Thoracic aorta (tissue), 2 donors: Measurements from ENCODE around the gene GAA. TPM values are rescaled to one million over a fixed set of nuclear protein-coding genes. Genes with fewer than 3 reads are reported as not detected.

ENCODE experiments used
- ATAC-seq: fragments of 150-250 bp; one replicate; pipeline ENCODE4 v1.8.0; 2017; ENCODE audit warnings: low read depth; ENCODE audit not compliant: insufficient number of reproducible peaks, low FRiP score
- DNase-seq: peaks from one replicate; pipeline ENCODE4 v3.0.0-alpha.2; 2020; ENCODE audit warnings: low spot score
- H3K27ac ChIP-seq, 2 donors: fragments of 200-600 bp; sonication (generic); 1 replicate in 1 of 2; 2 replicates in 1 of 2; pipeline ENCODE4 v1.5.1; 2016; ENCODE audit warnings: mild to moderate bottlenecking in 2 of 2, moderate library complexity in 2 of 2
- H3K27me3 ChIP-seq: fragments of 200-600 bp; sonication (generic); replicated peaks from 2 replicates; pipeline ENCODE4 v1.6.0; 2016; ENCODE audit warnings: mild to moderate bottlenecking; ENCODE audit not compliant: insufficient read depth
- H3K36me3 ChIP-seq: fragments of 200-600 bp; sonication (generic); one replicate; pipeline ENCODE4 v1.5.1; 2016
- H3K4me1 ChIP-seq, 2 donors: fragments of 200-600 bp; sonication (generic); 1 replicate in 1 of 2; 2 replicates in 1 of 2; pipeline versions ENCODE4 v1.5.1 to v1.6.0; 2016; ENCODE audit warnings: low read depth in 2 of 2, mild to moderate bottlenecking in 1 of 2; ENCODE audit not compliant: control insufficient read depth in 1 of 2
- H3K4me3 ChIP-seq: fragments of 200-600 bp; sonication (generic); 2 replicates; pipeline ENCODE4 v1.5.1; 2016; ENCODE audit warnings: mild to moderate bottlenecking
- H3K9me3 ChIP-seq: fragments of 200-600 bp; sonication (generic); 2 replicates; pipeline ENCODE4 v1.5.1; 2016
- total RNA-seq, 2 donors: library from RNA; depleted of rRNA; stranded (reverse); fragments of >200 nt; gene quantifications; one replicate each; pipeline versions ENCODE4 v1.1.0 to v1.2.3, GENCODE V29; 2016
- TF ChIP-seq, protein P1 (sequence below): fragments of 200-600 bp; sonication (generic); IDR thresholded peaks from one replicate; pipeline ENCODE4 v1.5.1; 2019; ENCODE audit warnings: antibody characterized with exemption

The GAA gene
- total RNA-seq, 2 donors from 2014 or later: 101 to 126 TPM

GRCh38 chr17:80106176-80106575 lies 4.8 kb downstream of the GAA start:
- Histone ChIP-seq H3K27ac (no peak overlapping the region), H3K4me3 (no peak overlapping the region), H3K9me3 (no peaks in the 10 kb centered on the region), H3K36me3 (no peaks in the 10 kb centered on the region), H3K27me3 (no peaks in the 10 kb centered on the region), H3K4me1 (peaks cover 2 to 9% of the 10 kb centered on the region in 2 donors)
- no peak for DNase-seq
- no peak for ATAC-seq
- TF ChIP-seq, protein P1, sequence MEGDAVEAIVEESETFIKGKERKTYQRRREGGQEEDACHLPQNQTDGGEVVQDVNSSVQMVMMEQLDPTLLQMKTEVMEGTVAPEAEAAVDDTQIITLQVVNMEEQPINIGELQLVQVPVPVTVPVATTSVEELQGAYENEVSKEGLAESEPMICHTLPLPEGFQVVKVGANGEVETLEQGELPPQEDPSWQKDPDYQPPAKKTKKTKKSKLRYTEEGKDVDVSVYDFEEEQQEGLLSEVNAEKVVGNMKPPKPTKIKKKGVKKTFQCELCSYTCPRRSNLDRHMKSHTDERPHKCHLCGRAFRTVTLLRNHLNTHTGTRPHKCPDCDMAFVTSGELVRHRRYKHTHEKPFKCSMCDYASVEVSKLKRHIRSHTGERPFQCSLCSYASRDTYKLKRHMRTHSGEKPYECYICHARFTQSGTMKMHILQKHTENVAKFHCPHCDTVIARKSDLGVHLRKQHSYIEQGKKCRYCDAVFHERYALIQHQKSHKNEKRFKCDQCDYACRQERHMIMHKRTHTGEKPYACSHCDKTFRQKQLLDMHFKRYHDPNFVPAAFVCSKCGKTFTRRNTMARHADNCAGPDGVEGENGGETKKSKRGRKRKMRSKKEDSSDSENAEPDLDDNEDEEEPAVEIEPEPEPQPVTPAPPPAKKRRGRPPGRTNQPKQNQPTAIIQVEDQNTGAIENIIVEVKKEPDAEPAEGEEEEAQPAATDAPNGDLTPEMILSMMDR: no peak

GRCh38 chr17:80106751-80107150 lies 5.4 kb downstream of the GAA start:
- no peaks in the 10 kb centered on the region for H3K9me3 ChIP-seq
- ATAC-seq (no peak), DNase-seq (no peak)
- no peaks in the 10 kb centered on the region for H3K27me3 ChIP-seq
- H3K36me3 ChIP-seq: no peaks in the 10 kb centered on the region
- peaks cover 2 to 9% of the 10 kb centered on the region in 2 donors for H3K4me1 ChIP-seq
- no peak overlapping the region for H3K27ac ChIP-seq
- TF ChIP-seq, protein P1: no peak
- H3K4me3 ChIP-seq: no peak overlapping the region

DNA sequence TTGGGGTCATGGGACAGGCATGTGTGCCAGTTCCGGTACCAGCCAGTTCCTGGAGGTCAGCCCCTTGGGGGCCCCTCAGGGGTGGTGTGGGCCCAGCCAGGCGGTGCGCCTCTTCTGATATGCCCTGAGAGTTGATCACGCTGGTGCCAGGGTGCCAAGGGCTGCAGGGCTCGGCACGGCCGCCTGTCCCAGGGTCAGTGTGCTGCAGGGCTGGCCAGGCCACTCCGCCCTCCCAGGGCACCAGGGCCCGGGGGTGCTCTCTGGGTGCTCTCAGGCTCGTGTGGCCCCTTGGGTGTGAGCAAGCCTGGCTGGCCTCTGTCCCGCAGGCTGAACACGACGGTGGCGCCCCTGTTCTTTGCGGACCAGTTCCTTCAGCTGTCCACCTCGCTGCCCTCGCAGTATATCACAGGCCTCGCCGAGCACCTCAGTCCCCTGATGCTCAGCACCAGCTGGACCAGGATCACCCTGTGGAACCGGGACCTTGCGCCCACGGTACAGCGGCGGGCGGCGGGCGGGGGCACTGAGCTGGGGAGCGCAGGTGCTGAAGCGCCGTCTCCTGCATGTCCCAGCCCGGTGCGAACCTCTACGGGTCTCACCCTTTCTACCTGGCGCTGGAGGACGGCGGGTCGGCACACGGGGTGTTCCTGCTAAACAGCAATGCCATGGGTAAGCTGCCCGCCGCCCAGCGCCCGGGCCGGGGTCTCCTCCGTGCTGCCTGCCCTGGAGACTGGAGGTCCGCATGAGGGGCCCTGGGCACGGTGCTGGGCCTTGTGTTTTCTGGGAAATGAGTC lies 6.0 kb downstream of the GAA start:
- no peak overlapping the region for H3K4me3 ChIP-seq
- peaks cover 0 to 3% of the 10 kb centered on the region in 2 donors for H3K4me1 ChIP-seq
- DNase-seq (no peak), ATAC-seq (no peak)
- H3K9me3 ChIP-seq: no peaks in the 10 kb centered on the region
- H3K27ac ChIP-seq: no peak overlapping the region
- TF ChIP-seq, protein P1: no peak
- H3K36me3 ChIP-seq: no peaks in the 10 kb centered on the region
- H3K27me3 ChIP-seq: no peaks in the 10 kb centered on the region

DNA sequence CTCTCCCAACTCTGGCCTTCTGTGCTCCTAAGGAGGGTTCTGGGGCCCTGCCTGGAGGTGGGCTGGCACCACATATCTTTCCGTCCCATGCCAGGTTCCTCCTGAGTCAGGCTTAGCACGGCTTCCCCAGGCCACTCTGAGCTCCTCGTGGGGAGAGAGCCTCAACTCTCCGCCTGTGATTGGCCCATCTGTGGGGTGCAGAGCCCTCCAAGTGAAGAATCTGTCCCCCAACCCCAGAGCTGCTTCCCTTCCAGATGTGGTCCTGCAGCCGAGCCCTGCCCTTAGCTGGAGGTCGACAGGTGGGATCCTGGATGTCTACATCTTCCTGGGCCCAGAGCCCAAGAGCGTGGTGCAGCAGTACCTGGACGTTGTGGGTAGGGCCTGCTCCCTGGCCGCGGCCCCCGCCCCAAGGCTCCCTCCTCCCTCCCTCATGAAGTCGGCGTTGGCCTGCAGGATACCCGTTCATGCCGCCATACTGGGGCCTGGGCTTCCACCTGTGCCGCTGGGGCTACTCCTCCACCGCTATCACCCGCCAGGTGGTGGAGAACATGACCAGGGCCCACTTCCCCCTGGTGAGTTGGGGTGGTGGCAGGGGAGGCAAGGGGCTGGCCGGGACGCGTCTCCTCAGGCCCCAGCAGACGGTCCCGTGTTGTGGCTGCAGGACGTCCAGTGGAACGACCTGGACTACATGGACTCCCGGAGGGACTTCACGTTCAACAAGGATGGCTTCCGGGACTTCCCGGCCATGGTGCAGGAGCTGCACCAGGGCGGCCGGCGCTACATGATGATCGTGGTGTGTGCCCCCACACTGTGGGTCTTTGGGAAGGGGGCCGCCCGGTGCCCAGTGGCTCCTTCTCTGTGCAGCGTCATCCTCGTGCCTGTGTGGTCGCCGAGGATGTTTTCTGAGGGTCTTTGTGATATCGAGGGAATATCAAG lies 6.9 kb downstream of the GAA start:
- Histone ChIP-seq H3K9me3 (no peaks in the 10 kb centered on the region), H3K4me1 (no peaks in the 10 kb centered on the region), H3K4me3 (no peak overlapping the region), H3K36me3 (no peaks in the 10 kb centered on the region), H3K27ac (no peak overlapping the region), H3K27me3 (no peaks in the 10 kb centered on the region)
- no peak for DNase-seq
- TF ChIP-seq, protein P1: no peak
- ATAC-seq: no peak

DNA sequence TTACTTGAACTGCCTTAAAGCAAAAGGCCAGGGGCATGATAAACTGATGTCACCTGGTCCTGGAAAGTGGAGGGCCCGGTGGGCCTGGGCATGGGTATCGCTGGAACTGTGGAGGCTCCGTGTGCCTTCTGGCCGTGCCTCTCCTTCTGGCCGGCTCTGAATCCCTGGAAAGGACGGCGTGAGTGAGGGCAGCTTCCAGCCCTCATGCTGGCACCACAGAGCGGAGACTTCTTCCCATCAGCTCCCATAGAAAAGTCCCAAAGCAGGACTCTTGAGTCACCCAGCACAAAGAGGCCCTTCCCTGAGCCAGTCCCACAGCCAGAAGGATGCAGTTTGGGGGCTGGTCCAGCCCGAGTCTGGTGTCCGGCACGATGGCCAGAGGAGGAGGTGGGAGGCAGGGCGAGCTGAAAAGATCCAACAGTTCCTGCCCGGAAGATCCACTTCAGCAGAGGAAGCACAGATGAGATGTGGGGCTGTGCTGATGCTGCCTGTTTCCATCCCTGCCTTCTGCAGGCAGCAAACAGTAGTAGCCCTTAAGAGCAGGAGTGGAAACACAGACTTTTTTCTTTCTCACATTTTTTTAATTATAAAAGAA lies 7.8 kb downstream of the GAA start:
- Histone ChIP-seq H3K27me3 (no peaks in the 10 kb centered on the region), H3K36me3 (no peaks in the 10 kb centered on the region), H3K4me1 (no peaks in the 10 kb centered on the region), H3K27ac (no peak overlapping the region), H3K4me3 (no peak overlapping the region), H3K9me3 (no peaks in the 10 kb centered on the region)
- TF ChIP-seq, protein P1: no peak
- DNase-seq (no peak), ATAC-seq (no peak)
